NCI-H226 (cell line): ENCODE results near the gene PVALEF.
A peak's percentile ranks its signal among the peaks of the same experiment; 100 is the strongest.

ENCODE experiments used
- DNase-seq: peaks from one replicate; pipeline ENCODE4 v3.0.0-alpha.2; 2015

PVALEF gene

DNA sequence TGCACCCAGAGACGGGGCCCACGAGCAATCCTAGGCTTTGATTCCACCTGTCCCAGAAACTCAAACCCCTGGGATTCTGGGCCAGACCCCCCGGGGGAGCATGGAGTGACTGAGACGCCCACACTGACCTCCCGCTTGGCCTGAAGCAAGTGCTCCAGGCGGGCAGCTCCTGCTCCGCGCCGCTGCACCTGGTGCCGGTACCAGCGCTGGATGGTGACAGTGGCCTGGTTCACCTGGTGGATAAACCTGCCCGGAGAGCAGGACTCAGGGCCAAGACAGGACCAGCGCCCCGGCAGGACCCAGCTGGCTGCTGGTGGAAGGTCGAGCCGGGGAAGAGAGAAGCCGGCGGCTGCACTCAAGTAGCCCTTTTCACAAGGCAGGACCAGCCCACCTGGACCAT, 34.9 kb downstream of the PVALEF start:
- no peak for DNase-seq

DNA sequence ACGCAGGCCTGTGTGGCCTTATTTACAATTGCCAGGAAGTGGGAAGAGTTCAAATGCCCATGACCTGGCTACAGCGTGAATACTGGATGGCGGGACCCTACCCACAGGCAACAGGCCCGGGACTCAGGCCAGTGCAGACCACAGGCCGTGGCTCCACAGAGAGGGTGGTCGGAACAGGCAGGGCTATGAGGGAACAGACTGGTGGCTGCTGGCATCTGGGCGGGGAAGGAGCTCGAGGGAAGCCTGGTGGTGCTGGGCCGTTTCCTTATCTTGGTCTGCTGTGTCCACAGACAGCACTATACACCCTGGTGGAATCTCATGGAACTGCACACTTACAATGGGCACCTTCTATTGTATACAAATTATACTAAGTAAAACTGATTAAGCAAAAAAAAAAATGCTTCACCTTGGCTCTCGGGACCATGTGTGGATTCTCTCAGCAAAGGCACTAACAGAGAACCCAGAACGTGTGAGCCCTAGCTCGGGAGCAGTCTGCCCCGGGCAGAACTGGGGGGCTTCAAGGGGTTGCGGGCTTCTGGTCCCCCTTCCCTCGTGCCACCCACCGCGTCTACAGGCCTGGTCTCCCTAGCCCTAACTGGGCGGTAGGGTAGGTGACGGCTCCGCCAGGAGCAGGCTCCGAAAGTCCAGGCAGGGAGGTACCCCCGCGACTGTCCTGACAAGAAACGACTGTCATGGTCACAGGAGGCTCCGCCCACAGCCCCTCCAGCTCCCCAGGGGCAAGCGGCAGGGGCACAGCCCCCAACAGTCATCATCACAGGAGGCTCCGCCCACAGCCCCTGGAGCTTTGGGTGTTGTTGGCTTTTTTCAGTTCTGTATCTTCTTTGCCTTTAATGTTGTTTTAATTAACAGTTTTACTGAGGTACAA, 35.6 kb downstream of the PVALEF start:
- DNase-seq = peak; percentile 51

DNA sequence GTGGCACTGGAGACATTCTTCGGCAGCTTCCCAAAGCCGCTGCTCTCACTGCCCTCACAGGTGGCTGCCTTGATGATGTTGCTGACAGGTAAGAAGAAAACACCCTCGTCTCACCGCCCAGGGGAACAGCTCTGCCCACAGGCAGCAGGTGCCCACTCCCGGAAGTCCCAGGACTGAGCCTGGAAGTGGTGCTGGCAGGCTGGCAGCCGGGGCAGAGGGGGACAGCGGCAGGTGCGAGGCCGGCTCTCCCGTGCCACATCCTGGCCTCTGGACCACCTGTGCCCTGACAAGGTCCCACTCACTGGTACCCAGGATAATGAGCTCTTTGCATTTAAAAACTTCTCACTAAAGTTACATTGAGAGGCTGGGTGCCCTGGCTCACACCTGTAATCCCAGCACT, 37.0 kb downstream of the PVALEF start:
- DNase-seq = no peak

DNA sequence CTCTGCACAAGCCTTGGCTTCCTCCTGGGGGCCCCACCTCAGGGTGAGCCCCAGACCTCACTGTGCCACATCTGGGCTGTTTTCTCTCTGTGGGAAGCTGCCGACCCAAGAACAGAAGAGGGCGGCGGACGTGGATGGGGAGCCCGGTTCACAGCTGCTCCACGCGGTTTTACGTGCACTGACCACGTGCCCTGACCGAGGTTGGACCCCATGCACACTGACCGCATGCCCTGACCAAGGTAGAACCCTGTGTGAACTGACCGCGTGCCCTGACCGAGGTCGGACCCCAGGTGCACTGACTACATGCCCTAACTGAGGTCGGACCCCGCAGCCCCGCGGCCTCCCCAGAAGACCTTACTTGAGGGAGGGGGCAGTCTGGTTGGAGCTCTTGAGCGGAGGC, 37.8 kb downstream of the PVALEF start:
- DNase-seq = no peak

DNA sequence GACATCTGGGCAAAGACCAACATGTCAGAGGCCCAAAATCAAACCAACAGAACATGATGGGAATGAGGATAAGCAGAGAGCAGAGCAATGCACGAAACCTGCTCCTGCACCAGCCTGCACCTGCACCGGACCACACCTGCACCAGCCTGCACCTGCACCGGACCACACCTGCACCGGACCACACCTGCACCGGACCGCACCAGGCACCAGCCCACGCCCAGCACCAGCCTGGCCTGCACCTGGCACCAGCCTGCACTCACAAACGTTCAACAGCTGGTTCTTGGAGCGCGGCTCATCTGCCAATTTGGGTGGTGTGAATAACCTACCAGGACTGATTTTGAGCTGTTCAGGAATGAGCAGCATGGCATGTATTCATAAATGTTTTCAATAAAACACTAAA, 39.3 kb downstream of the PVALEF start:
- no peak for DNase-seq

DNA sequence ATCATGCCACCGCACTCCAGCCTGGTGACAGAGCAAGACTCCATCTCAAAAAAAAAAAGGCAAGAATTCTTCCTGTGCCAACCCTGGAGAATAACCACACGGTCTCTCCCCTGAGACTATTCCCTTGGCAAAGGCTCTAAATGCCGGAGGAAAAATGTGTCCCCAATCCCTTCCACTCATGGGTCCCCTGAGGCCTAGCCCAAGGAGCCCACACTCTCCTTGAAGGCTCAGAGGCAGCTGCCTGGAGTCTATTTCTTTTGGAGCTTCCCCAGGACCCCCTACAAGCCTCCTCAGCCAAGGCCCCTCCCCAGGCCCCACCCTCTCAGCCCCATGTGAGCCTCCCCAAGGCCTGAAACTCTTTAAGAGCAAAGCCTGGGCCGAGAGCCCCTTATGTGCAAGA, 40.9 kb downstream of the PVALEF start:
- DNase-seq = no peak

DNA sequence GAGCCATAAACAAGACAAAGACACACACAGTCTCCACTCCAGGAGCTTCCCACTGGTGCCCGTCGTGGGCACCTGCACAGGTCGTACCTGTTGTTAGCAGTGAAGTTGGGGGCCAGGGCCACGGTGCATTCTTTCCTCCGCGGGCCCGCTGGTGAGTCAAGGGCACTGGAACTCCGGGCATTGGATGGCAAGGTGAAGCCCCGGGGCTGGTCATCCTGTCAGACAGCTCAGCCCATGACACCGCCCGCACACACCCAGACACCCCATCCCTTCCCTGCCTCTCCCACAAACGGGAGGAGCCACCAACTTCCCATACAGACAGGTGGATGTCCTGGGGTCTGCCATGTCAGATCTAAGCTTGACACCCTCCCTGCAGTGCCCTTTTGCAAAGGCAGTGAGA, 41.4 kb downstream of the PVALEF start:
- DNase-seq = no peak

DNA sequence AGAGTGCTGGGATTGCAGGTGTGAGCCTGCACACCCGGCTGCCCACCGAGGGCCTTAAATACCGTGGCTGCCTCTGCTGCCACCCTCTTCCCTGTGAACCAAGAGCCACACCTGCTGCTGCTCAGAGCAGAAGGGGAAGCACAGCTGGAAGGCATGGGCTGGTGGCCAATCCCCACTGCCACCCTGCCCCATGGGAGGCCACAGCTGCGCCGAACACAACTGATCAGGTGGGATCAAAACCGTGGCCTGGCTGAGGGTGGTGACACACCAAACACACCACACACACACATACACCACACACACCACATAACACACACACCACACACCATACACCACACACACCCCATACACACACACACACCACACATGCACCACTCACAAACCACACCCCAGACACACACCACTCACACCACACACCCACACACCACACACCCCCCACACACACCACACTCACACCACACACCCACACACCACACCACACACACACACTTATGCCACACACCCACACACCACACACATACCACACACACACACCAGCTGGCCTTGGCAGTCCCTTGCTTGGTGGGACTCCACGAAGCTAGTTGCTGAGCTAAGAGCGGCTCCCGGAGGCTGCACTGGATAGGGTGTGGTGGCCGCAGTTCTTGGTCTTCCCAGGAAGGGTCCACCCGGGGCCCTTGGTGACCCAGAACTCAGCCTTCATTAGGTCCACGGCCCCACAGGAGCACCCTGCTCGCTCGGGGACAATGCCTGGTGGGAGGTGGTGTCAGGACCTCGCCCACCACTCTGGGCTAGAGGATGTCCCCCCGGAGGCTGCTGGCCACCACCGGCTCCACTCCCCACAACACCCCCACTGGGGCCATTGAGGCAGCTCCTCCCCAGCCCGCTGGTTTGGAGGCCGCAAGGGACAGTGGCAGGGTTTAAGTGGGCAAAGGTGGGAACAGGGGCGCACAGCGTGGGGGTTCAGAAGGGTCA, 42.6 kb downstream of the PVALEF start:
- no peak for DNase-seq

DNA sequence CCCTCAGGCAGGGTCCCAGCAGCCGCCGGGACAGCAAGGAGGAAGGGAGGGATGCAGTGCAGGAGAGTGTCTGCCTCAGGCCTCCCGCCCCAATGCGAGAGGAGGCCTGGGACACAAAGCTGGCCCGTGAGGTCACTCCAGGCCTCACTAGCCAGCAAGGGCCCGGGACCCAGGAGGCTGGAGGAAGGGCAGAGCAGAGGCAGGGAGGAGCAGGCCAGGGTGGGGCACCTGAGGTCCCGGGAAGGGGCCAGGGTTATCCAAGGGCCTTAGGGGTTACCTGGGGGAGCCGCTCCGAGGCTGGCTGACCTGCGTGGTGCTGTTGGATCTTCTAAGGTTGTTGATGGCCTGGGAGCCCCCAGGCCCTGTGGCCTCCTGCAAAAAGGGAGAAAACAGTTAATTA, 43.3 kb downstream of the PVALEF start:
- DNase-seq = no peak

DNA sequence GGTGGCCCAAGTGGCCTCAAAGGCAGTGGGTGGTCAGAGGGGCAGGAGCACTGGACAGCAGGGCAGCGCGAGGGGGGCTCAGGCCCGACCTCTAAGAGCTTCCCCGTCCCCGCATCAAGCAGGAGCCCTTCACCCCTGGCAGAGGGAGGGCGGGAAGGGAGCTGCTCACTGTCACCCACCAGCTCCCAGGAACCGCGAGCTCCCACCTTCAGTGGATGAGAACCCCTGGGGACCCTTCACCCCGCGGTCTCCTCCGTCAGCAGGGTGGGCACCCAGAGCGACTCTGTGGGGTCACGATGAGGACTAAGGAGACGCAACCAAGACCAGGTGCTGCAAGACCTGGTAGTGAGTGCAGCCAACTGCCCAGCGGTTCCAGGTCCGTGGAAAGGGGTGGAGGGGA, 43.8 kb downstream of the PVALEF start:
- DNase-seq = no peak

DNA sequence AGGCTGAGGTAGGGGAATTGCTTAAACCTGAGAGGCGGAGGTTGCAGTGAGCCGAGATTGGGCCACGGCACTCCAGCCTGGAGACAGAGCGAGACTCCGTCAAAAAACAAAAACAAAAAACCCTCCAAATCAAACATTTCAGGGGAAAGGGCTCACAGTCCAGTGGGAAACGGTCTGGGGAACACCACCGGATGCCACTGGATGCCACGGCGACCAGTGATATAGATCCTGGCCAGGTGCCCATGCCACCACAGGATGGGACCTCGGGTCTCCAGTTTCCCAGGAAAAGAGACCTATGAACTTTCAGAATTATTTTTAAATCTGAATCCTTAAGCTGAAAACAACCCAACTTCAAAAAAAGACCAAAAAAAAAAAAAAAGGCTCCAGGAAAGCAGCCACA, 45.2 kb downstream of the PVALEF start:
- no peak for DNase-seq

DNA sequence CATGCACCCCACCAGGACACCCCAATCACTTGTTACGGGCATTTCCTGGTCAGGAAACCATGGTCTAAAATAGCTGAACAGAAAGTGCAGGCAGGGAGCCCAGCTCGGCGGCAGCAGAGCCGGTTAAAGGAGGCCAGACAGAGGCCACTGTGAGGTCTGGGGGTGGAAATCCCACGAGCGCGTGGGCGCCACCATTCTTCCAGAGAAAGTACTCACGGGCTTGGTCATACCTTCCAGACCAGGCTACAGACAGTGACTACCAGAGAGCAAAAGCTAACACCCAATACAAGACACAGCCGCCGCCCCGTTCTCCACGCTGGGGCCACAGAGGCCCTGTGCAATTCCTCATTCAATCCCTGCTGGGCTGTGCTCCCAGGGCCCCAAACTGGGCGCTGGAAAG, 45.6 kb downstream of the PVALEF start:
- no peak for DNase-seq

DNA sequence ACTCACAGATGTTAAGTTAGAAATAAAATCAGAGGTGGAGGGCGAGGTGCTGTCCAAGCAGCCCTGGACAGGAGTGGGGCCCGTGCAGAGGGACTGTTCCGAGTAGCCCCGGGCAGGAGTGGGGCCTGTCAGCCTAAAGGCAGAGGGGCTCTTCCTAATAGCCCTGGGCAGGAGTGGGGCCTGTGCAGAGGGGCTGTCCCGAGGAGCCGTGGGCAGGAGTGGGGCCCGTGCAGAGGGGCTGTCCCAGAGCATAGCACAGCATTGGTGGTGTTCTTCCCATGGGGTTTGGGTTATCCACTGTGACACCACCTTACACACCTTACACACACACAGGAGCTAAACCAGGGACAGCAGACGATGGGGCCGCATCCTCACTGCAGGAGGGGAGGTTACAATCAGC, 47.1 kb downstream of the PVALEF start:
- no peak for DNase-seq

DNA sequence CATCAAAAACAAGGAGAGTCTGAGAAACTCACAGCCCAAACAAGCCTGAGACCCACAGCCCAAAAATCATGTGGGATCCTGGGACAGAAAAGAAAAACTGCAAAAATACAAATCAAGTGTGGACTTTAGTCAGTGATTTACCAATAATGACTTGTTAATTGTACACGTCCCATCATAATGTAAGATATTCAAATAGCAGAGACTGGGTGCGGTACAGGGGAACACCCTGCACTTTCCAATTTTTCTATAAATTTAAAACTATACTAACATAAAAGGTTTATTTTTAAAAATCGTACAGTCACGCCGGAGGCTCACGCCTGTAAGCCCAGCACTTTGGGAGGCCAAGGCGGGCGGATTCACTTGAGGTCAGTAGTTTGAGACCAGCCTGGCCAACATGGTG, 48.7 kb downstream of the PVALEF start:
- no peak for DNase-seq

DNA sequence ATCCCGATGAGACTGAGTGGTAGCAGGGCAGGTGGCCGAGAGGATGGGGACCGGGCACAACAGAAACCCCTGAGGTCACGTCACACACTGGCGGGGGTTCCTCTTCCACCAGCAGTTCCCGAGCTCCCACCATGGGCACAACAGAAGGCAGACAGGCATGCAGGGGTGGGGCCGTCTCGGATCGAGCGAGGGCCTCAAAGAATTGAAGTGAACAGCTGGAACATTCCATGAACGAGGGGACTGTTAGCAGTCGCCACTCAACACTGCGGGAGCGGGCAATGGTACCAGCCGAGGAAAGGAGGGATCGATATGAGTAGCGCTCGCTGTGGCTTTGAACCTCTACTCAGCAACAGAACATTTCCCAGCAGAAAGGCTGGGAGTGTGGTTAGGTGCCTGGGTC, 52.2 kb downstream of the PVALEF start:
- DNase-seq = no peak

DNA sequence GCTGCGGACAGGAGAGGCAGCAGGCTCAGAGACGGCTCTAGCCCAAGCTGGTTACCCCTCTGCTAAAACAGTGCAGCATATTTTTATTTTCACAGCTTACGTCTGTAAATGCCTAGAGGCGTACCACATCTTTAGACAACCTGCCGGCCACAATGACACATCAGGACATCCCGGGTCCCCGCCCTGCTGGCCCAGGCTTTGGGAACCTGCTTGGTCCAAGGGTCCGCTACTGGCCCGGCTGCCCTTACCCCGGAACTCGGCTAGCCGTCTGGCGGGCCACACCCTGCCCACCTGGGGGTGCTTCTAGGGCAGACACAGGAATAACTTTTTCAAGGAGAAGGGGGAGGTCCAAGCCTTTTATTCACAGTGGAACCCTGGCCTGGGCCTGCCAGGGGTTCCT, 53.2 kb downstream of the PVALEF start:
- no peak for DNase-seq

DNA sequence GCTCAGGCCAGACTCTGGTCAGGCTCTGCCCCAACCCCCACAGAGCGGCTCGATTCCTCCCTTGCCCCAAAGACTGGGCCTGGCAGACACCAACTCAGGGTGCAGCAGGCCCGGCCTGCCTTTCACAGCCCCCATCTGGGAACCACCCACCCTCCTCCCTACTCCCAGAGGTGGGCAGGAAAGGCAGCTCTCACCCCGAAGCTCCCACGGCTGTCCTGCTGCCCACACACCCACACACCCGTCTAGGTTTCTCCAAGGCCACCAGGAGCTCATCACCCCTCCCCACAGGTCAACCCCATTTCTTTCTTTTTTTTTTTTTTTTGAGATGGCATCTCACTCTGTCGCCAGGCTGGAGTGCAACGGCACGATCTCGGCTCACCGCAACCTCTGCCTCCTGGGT, 53.7 kb downstream of the PVALEF start:
- no peak for DNase-seq

DNA sequence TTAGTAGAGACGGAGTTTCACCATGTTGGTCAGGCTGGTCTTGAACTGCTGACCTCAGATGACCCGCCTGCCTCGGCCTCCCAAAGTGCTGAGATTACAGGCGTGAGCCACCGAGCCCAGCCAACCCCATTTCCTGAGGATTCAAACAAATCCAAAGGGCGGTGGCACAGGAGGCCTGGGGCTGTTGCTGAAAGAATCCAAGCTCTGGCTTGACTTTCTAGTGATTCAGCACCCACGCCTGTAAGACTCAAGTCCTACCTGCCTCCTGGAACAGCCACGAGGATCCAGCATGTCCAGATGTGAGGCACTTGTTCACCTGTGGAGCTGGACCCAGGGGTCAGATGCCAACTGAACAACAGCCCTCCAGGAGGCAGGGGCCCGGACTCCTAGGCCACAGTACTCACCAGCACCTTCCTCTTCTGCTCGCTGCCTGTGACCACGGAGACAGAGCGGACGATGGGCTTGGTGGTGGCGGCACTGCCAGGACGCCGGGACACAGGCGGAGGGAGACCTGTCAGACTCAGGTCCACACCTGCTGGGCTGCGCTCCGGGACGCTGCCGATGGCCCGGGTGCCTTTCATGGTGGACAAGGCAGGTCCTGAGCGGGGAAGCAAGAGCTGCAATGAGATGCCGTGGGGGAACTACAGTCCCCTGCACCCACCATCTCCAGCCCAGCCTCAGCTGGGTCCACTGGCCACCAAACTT, 54.3 kb downstream of the PVALEF start:
- no peak for DNase-seq

DNA sequence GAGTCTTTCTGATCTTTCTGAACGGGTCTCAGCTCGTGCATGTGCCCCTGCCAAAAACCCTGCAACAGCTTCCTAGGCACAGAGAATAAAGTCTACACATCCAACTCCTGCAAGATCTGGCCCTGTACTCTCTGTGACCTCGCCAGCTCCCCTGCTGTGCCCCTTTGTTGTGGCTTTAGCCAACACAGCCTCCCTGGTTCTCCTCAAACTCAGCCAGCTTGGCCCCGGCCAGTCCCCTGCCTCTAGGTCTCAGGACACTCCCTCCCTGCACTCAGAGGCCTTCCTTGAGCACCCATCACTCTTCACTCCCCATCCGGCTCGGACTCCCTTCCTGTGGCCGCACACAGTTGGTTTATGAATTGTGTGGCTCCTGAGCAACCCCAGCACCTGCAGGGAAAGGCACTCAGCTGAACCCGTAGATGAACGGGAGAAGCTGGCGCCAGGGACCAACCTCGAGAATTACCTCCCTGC, 56.1 kb downstream of the PVALEF start:
- DNase-seq = no peak

DNA sequence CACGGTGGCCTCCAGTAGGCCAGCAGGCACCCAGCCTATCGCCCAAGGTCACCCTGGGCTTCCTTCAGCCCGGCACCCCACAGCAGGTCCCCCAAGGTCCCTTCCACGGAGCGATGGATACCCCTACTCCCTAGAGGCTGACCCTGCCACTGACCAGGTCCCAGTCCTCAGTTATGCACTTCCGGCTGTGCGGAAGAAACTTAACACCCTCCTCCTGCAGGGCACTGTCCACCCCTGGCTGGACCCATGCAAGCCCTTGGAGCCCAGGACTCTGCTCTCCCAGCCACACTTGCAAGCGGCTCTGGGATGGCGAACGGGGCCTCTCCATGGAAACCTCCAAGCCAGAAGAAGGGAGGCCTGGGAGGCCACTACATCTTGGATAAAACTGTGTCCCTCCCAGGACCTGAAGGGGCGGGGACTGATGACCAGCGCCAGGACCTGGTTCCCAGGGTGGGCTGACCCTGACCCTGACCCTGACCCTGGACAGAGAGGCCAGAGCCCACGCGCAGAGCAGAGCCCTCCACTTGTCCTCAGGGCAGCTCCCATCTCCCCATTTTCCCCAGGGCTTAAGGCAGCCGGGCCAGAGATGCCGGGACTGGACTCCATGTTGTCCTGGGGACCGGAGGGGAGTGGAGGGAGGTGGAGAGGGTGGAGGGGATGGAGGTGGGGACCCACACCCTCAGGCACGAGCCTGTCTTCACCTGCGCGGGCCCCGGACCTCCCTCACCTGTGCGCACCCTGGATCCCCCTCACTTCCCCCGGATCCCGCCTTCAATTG, 56.7 kb downstream of the PVALEF start:
- no peak for DNase-seq

DNA sequence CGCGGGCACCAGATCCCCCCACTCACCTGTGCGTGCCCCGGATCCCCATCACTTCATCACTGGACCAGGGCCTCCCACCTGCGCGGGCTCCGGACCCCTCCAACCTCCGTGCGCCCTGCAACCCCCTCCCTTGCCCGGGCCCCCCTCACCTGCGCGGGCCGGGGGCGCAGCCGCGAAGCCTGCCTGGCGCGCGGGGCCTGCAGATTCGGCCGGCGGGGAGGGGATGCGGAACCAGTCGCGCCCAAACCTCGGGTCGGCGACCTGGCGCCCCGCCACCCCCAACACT, 57.3 kb downstream of the PVALEF start:
- DNase-seq = no peak

DNA sequence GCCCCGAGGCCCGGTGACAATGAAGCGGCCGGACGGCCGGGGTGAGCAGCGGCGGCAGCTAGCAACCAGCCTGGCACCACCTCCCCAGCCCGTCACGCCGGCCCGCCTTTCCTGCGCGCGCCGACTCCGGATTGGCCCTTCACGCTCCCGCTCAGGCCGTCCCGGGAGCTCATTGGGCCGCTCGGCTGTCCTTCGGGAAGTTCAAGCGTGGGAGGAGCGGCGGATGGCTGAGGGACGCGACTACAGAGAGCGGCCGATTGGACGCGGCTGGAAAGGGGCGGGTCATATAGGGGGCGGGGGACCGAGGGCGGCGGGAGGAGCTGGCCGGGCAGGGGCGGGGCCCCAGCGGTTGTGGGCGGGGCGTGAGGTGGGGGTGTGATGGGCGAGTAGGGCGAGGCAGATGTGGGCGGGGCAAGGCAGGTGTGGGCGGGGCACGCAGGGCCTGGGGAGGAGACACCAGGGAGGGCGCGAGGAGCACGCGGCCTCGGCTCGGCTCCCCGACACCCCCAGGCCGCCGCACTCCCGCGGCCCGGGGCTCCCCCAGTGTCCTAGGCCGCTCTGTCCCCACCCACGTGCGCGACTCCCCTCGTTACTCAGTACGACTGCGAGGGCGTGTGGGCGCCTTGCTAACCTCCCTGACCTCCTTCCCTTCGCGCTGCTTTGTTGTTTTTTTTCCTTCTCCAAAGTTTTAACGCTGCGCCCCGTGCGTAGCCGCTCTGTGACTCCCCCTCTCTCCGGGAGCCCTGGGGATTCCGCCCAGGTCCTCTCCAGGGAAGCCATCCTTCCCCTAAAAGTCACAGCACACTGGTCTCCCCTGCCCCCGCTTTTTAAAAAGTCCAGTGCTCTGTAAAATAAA, 57.8 kb downstream of the PVALEF start, which contains the start of gene CEP131:
Gene CEP131, minus strand, starts transcription at position 60 of the 856 bp plus-strand sequence. CDS start 2,909 bp downstream, outside the sequence.
- DNase-seq = peak; percentile 96
